ENCODE data around the gene PDS5B.
"Not testable (repeated sequence)": the region's sequence is repeated elsewhere in the genome, so short reads cannot be mapped to it uniquely, and the experiment has no call there.

Gene PDS5B

GRCh38 chr13:32726374-32727037, 140.3 kb downstream of the PDS5B start:
- no peak for DNase-seq (ENCODE audit: low read depth in 2 of 2, low spot score in 1 of 2)

GRCh38 chr13:32728327-32728726, 142.1 kb downstream of the PDS5B start:
- no peak for DNase-seq (ENCODE audit: low read depth in 2 of 2, low spot score in 1 of 2)

- DNase-seq (ENCODE audit: low read depth in 2 of 2, low spot score in 1 of 2), result not testable (repeated sequence)
Observed at GRCh38 chr13:32729097-32729496, 142.8 kb downstream of the PDS5B start.

GRCh38 chr13:32731074-32731473, 144.8 kb downstream of the PDS5B start:
- no peak for DNase-seq (ENCODE audit: low read depth in 2 of 2, low spot score in 1 of 2)

- no peak for DNase-seq (ENCODE audit: low read depth in 2 of 2, low spot score in 1 of 2)
Observed at GRCh38 chr13:32731576-32731975, 145.3 kb downstream of the PDS5B start.

- no peak for DNase-seq (ENCODE audit: low read depth in 2 of 2, low spot score in 1 of 2)
Observed at GRCh38 chr13:32733690-32734089, 147.4 kb downstream of the PDS5B start.

- DNase-seq (ENCODE audit: low read depth in 2 of 2, low spot score in 1 of 2), result no peak
Observed at GRCh38 chr13:32734511-32734910, 148.3 kb downstream of the PDS5B start.

- no peak for DNase-seq (ENCODE audit: low read depth in 2 of 2, low spot score in 1 of 2)
Observed at GRCh38 chr13:32735859-32736258, 149.6 kb downstream of the PDS5B start.

GRCh38 chr13:32736648-32737047, 150.4 kb downstream of the PDS5B start:
- no peak for DNase-seq (ENCODE audit: low read depth in 2 of 2, low spot score in 1 of 2)

- no peak for DNase-seq (ENCODE audit: low read depth in 2 of 2, low spot score in 1 of 2)
Observed at GRCh38 chr13:32737111-32737571, 150.9 kb downstream of the PDS5B start.

- DNase-seq (ENCODE audit: low read depth in 2 of 2, low spot score in 1 of 2), result no peak
Observed at GRCh38 chr13:32737679-32738078, 151.4 kb downstream of the PDS5B start.

- no peak for DNase-seq (ENCODE audit: low read depth in 2 of 2, low spot score in 1 of 2)
Observed at GRCh38 chr13:32745509-32745908, 159.3 kb downstream of the PDS5B start.

GRCh38 chr13:32746474-32746873, 160.2 kb downstream of the PDS5B start:
- no peak for DNase-seq (ENCODE audit: low read depth in 2 of 2, low spot score in 1 of 2)

- no peak for DNase-seq (ENCODE audit: low read depth in 2 of 2, low spot score in 1 of 2)
Observed at GRCh38 chr13:32748305-32748704, 162.1 kb downstream of the PDS5B start.

GRCh38 chr13:32751340-32751739, 165.1 kb downstream of the PDS5B start:
- no peak for DNase-seq (ENCODE audit: low read depth in 2 of 2, low spot score in 1 of 2)

- no peak for DNase-seq (ENCODE audit: low read depth in 2 of 2, low spot score in 1 of 2)
Observed at GRCh38 chr13:32752311-32752710, 166.1 kb downstream of the PDS5B start.

GRCh38 chr13:32752997-32753606, 166.8 kb downstream of the PDS5B start:
- DNase-seq (ENCODE audit: low read depth in 2 of 2, low spot score in 1 of 2), result no peak

GRCh38 chr13:32754179-32754578, 167.9 kb downstream of the PDS5B start:
- no peak for DNase-seq (ENCODE audit: low read depth in 2 of 2, low spot score in 1 of 2)

GRCh38 chr13:32759152-32759551, 172.9 kb downstream of the PDS5B start:
- DNase-seq (ENCODE audit: low read depth in 2 of 2, low spot score in 1 of 2), result no peak

- DNase-seq (ENCODE audit: low read depth in 2 of 2, low spot score in 1 of 2), result no peak
Observed at GRCh38 chr13:32761472-32761871, 175.2 kb downstream of the PDS5B start.

- no peak for DNase-seq (ENCODE audit: low read depth in 2 of 2, low spot score in 1 of 2)
Observed at GRCh38 chr13:32779119-32779518, 192.9 kb downstream of the PDS5B start.

GRCh38 chr13:32781906-32782305, 195.7 kb downstream of the PDS5B start:
- no peak for DNase-seq (ENCODE audit: low read depth in 2 of 2, low spot score in 1 of 2)

GRCh38 chr13:32783067-32783466, 196.8 kb downstream of the PDS5B start:
- no peak for DNase-seq (ENCODE audit: low read depth in 2 of 2, low spot score in 1 of 2)

All from stimulated activated CD8-positive, alpha-beta memory T cell treated with anti-CD3 and anti-CD28 coated beads, Interleukin-4, amount 100 ng/mL, for 1 hour (primary cell).